ENCODE measurements around the gene RFX7. TPM values are rescaled to one million over a fixed set of nuclear protein-coding genes. Genes with fewer than 3 reads are reported as not detected.
A peak's percentile ranks its signal among the peaks of the same experiment; 100 is the strongest.

Gene RFX7
- total and polyA plus RNA-seq, 8 donors: 1.3 to 12.4 (median 5.5) TPM

GRCh38 chr15:56248311-56248992, 4.8 kb upstream of the RFX7 start:
- no peak for DNase-seq
- no peaks in the 10 kb centered on the region for H3K9me3 ChIP-seq
- no peak for TF ChIP-seq CTCF (IDR thresholded peaks at IDR 0.05)
- no peaks in the 10 kb centered on the region for H3K36me3 ChIP-seq
- no peak for ATAC-seq
- H3K27ac ChIP-seq: no peak overlapping the region
- no peaks in the 10 kb centered on the region for H3K27me3 ChIP-seq
- no peak for FAIRE-seq
- peaks cover 3 to 18% (median 7%) of the 10 kb centered on the region in 3 donors for H3K4me1 ChIP-seq
- WGBS, 2 donors: 39 to 41% methylated on average over 3 of the region's 3 CpGs
- H3K4me3 ChIP-seq: no peak overlapping the region
- intact Hi-C loops (cut with DNase I): no loop called here

GRCh38 chr15:56247266-56247665, 3.6 kb upstream of the RFX7 start:
- no peak for TF ChIP-seq CTCF (IDR thresholded peaks at IDR 0.05)
- Histone ChIP-seq H3K36me3 (no peaks in the 10 kb centered on the region), H3K9me3 (no peaks in the 10 kb centered on the region), H3K4me1 (peaks cover 3 to 18% (median 8%) of the 10 kb centered on the region in 3 donors), H3K27ac (no peak overlapping the region), H3K4me3 (no peak overlapping the region), H3K27me3 (no peaks in the 10 kb centered on the region)
- 90% methylated on average over 2 of the region's 2 CpGs for WGBS, 2 donors
- DNase-seq (no peak), FAIRE-seq (no peak), ATAC-seq (no peak)
- intact Hi-C loops (cut with DNase I): no loop called here

GRCh38 chr15:56245871-56246814, 2.5 kb upstream of the RFX7 start:
- peak; percentile 97 to 99 (median 99) for TF ChIP-seq CTCF (IDR thresholded peaks at IDR 0.05)
- intact Hi-C loops (cut with DNase I): no loop called here
- Histone ChIP-seq H3K27me3 (no peaks in the 10 kb centered on the region), H3K4me1 (peaks cover 10 to 24% (median 14%) of the 10 kb centered on the region in 3 donors), H3K4me3 (peak overlapping the region in 2 of 4 donors; percentile 21 to 36), H3K9me3 (no peaks in the 10 kb centered on the region), H3K36me3 (no peaks in the 10 kb centered on the region), H3K27ac (peak overlapping the region in 3 of 4 donors; percentile 42 to 84 (median 68))
- peak; percentile 83 to 95 (median 92) for DNase-seq
- WGBS, 2 donors: 1% methylated on average over 15 of the region's 15 CpGs
- ATAC-seq: peak; percentile 79 to 86 (median 84)
- no peak for FAIRE-seq

GRCh38 chr15:56244811-56245576, 1.3 kb upstream of the RFX7 start:
- H3K27me3 ChIP-seq: no peaks in the 10 kb centered on the region
- TF ChIP-seq CTCF (IDR thresholded peaks at IDR 0.05): no peak
- peaks cover 17 to 27% (median 18%) of the 10 kb centered on the region in 3 donors for H3K4me1 ChIP-seq
- no peaks in the 10 kb centered on the region for H3K9me3 ChIP-seq
- WGBS, 2 donors: 27 to 43% methylated on average over 10 of the region's 10 CpGs
- H3K27ac ChIP-seq: peak overlapping the region; percentile 3 to 84 (median 69)
- peak; percentile 34 to 64 (median 54) for DNase-seq
- peak overlapping the region in 3 of 4 donors; percentile 52 to 78 (median 69) for H3K4me3 ChIP-seq
- H3K36me3 ChIP-seq: no peaks in the 10 kb centered on the region
- peak; percentile 30 to 45 (median 38) for ATAC-seq
- no peak for FAIRE-seq
- intact Hi-C loops (cut with DNase I): no loop called here
